Esophagus squamous epithelium (tissue), 5 donors: ENCODE data around the gene TANC1. TPM values are rescaled to one million over a fixed set of nuclear protein-coding genes. Genes with fewer than 3 reads are reported as not detected.

Source experiments
- DNase-seq: peaks from one replicate; lab custom pipeline; 2025; lab: John Stamatoyannopoulos, UW
- H3K27ac ChIP-seq, 4 donors: fragments of 200-600 bp; sonication (generic); one replicate each; pipeline ENCODE4 v1.5.1; 2016 to 2019; ENCODE audit warnings: mild to moderate bottlenecking in 1 of 4
- H3K27me3 ChIP-seq, 4 donors: fragments of 200-600 bp; sonication (generic); 1 replicate in 3 of 4; 2 replicates in 1 of 4; pipeline versions ENCODE4 v1.5.1 to v1.6.0; 2017 to 2021; ENCODE audit warnings: antibody characterized with exemption in 1 of 4
- H3K36me3 ChIP-seq, 3 donors: fragments of 200-600 bp; sonication (generic); one replicate each; pipeline ENCODE4 v1.5.1; 2016 to 2019
- H3K4me1 ChIP-seq, 3 donors: fragments of 200-600 bp; sonication (generic); one replicate each; pipeline ENCODE4 v1.5.1; 2017 to 2019
- H3K4me3 ChIP-seq, 4 donors: fragments of 200-600 bp; sonication (generic); 1 replicate in 3 of 4; 2 replicates in 1 of 4; pipeline ENCODE4 v1.5.1; 2016 to 2019; ENCODE audit warnings: mild to moderate bottlenecking in 2 of 4, moderate library complexity in 1 of 4
- H3K9me3 ChIP-seq, 3 donors: fragments of 200-600 bp; sonication (generic); one replicate each; pipeline ENCODE4 v1.5.1; 2016 to 2019
- POLR2A ChIP-seq, 4 donors: fragments of 450-650 bp; IDR thresholded peaks; one replicate each; pipeline ENCODE4 v1.6.1; 2017; ENCODE audit warnings: antibody characterized with exemption in 4 of 4, mild to moderate bottlenecking in 4 of 4, moderate library complexity in 3 of 4
- WGBS, 2 donors: methylation state at CpG; one replicate each; pipeline ENCODE4 v1.1.5; 2018; 5-methylcytosine and 5-hydroxymethylcytosine counted together
- intact Hi-C: fragments of 100-400 bp; cut with DNase I; formaldehyde crosslinking; loops from one replicate; pipeline ENCODE4 v1.15.0; 2022
- total RNA-seq, 4 donors: library from RNA; depleted of rRNA; stranded (reverse); fragments of >200 nt; gene quantifications; one replicate each; pipeline ENCODE4 v1.1.0, GENCODE V29; 2016
- TF ChIP-seq, protein P1 (sequence below), 6 experiments: fragments of 450-650 bp in 4 of 6; fragments of 200-600 bp in 2 of 6; sonication (generic) in 2 of 6; IDR thresholded peaks; one replicate each; pipeline ENCODE4 v1.5.1; 2016 to 2019; ENCODE audit warnings: antibody characterized with exemption in 6 of 6, mild to moderate bottlenecking in 4 of 6, moderate library complexity in 4 of 6
- donor health status: DM: yes; HTN: yes; CAD: no.

The TANC1 gene
- total RNA-seq, 4 donors from 2014 or later = 29.4 to 54.5 (median 42.2) TPM

GRCh38 chr2:158943973-158944372, 24.5 kb upstream of the TANC1 start:
- 76 to 81% methylated on average over 4 of the region's 4 CpGs for WGBS, 2 donors

DNA sequence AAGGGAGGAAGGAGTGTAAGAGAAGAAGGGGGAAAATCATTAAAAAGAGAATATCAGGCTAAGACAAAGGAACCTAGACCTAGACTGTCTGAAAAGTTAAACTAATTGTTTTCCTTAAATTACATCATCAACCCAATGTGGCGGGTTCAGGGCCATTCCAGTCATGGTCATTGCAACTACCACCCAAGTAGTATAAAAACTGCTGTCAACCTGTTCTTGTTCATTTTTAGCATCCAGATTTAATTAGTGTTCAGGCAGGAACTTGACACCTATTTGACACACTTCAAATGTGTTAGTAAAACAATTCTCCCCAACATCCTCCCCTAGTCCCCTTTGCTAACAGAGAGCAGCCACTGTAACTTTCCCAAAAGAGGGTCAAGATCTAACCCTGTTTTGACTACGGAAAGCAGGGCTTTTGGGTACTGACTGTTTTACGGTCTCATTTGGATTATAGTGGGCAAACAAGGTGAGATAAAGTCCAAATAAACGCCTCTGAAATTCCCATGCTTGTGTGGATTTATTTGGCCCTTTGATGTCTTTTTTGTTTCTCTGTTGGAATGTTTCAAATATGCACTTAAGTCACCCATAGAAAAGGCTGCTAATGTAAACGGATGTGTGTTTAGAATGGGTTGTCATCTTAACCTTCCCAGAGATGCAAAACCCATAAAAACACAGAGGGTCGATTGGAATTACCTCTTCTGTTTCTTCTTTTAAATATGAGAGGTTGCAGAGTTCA, 19.3 kb upstream of the TANC1 start:
- TF ChIP-seq, protein P1, sequence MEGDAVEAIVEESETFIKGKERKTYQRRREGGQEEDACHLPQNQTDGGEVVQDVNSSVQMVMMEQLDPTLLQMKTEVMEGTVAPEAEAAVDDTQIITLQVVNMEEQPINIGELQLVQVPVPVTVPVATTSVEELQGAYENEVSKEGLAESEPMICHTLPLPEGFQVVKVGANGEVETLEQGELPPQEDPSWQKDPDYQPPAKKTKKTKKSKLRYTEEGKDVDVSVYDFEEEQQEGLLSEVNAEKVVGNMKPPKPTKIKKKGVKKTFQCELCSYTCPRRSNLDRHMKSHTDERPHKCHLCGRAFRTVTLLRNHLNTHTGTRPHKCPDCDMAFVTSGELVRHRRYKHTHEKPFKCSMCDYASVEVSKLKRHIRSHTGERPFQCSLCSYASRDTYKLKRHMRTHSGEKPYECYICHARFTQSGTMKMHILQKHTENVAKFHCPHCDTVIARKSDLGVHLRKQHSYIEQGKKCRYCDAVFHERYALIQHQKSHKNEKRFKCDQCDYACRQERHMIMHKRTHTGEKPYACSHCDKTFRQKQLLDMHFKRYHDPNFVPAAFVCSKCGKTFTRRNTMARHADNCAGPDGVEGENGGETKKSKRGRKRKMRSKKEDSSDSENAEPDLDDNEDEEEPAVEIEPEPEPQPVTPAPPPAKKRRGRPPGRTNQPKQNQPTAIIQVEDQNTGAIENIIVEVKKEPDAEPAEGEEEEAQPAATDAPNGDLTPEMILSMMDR (IDR thresholded peaks at IDR 0.05) = no peak
- TF ChIP-seq POLR2A (IDR thresholded peaks at IDR 0.05) = no peak
- Histone ChIP-seq H3K27me3 (no peaks in the 10 kb centered on the region), H3K27ac (no peak overlapping the region), H3K4me1 (peaks cover 0 to 9% (median 6%) of the 10 kb centered on the region in 3 donors), H3K9me3 (no peaks in the 10 kb centered on the region), H3K36me3 (no peaks in the 10 kb centered on the region), H3K4me3 (no peak overlapping the region)
- intact Hi-C loops = no loop called here
- 65 to 74% methylated on average over 6 of the region's 6 CpGs for WGBS, 2 donors
- no peak for DNase-seq

More at GRCh38 chr2:158943973-158944372, 24.5 kb upstream of the TANC1 start:
- no peak for DNase-seq
- Histone ChIP-seq H3K9me3 (no peaks in the 10 kb centered on the region), H3K27ac (no peak overlapping the region), H3K4me1 (no peaks in the 10 kb centered on the region), H3K36me3 (no peaks in the 10 kb centered on the region), H3K27me3 (no peaks in the 10 kb centered on the region), H3K4me3 (no peak overlapping the region)
- TF ChIP-seq, protein P1 (IDR thresholded peaks at IDR 0.05) = no peak
- TF ChIP-seq POLR2A (IDR thresholded peaks at IDR 0.05) = no peak
- intact Hi-C loops = no loop called here

- Histone ChIP-seq H3K27ac (no peak overlapping the region), H3K4me3 (no peak overlapping the region), H3K36me3 (no peaks in the 10 kb centered on the region), H3K27me3 (no peaks in the 10 kb centered on the region), H3K9me3 (no peaks in the 10 kb centered on the region), H3K4me1 (peaks cover 0 to 17% (median 10%) of the 10 kb centered on the region in 3 donors)
- TF ChIP-seq POLR2A (IDR thresholded peaks at IDR 0.05) = no peak
- TF ChIP-seq, protein P1 (IDR thresholded peaks at IDR 0.05) = no peak
- 33 to 35% methylated on average over 4 of the region's 4 CpGs for WGBS, 2 donors
- intact Hi-C loops = no loop called here
- no peak for DNase-seq
Measured at GRCh38 chr2:158953454-158953853, 15.0 kb upstream of the TANC1 start.

DNA sequence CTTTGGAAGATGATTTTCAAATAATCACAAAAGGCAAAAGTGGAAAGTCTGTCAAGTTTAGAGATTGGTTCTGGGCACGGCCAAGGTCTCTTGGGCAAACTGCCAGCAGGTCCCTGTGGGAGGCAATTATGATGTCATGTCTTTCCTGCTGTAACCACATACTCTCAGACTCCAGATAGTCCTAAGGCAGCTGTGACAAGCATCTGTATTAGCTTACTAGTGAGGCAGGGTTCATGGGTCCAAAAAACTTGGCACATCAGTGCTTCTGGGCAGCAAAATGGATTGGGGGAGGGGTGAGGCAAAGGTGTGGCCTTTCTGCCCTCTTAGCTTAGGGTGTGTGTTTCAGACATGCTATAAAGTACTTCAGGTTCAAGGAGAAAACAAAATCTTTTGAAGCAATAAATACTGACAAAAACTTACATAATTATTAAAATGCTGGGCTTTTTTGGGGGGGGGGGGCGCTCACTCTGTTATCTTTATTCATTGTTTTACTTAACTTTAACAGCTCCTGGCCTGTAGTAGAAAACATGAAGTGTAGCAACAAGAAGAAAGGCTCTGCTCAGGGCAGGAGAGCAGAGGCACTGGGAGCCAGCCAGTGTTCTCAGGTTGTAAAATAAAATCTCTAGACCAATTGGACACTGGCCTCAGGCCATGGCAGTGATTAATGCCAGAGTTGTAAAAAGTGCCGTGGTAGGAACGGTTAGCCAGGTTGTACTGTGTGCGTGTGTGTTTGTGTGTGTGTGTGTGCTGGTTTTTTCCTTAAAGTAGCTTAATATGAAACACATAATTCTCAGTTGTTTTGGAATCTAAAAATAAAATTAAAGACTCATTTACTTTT, 14.3 kb upstream of the TANC1 start:
- Histone ChIP-seq H3K27me3 (no peaks in the 10 kb centered on the region), H3K27ac (peak overlapping the region in 3 of 4 donors; percentile 3 to 42 (median 12)), H3K4me1 (peaks cover 0 to 17% (median 10%) of the 10 kb centered on the region in 3 donors), H3K9me3 (no peaks in the 10 kb centered on the region), H3K4me3 (no peak overlapping the region), H3K36me3 (no peaks in the 10 kb centered on the region)
- intact Hi-C loops = no loop called here
- no peak for DNase-seq
- TF ChIP-seq, protein P1 (IDR thresholded peaks at IDR 0.05) = no peak
- TF ChIP-seq POLR2A (IDR thresholded peaks at IDR 0.05) = no peak
- WGBS, 2 donors = 10 to 22% methylated on average over 5 of the region's 5 CpGs
